ENCODE data around the gene HDAC5.
"Not testable (repeated sequence)": the region's sequence is repeated elsewhere in the genome, so short reads cannot be mapped to it uniquely, and the experiment has no call there.

HDAC5 gene

DNA sequence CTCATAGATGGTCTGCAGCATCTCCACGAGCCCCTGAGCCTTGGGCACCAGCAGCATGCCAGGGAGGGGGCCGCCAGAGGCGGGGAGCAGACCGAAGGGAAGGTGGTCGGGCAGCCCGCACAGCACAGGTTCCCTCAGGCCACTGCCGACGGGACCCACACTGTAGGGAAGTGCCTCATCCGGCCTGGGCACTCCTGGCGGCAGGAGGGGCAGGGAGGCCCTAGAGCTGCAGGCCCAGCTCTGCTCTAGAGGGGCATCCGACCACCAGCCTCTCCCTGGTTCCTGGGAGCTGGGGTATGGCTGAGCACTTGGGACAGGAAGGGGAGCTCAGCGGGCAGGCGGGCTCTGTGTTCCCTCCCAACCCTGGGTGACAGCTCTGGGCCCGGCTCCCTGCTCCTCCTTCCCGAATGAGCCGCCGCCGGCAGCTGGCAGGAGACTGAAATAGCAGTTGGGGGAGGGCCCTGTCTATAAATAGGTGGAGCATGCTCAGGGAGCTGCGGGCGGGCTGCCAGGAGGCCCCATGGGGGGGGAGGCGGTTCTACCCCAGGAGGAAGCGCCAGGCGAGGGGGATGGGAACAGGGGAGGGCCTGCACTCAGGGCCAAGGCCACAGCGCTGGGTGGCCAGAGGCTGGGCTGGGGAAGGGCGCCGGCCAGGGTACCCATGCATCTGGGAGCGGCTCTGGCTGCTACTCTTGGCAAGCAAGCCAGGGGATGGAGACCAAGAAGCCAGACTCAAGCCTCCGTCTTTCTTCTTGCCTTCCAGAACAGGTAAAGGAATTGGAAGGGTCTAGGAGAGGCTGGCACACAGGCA, 12.4 kb downstream of the HDAC5 start:
- DNase-seq: peak in 4 of 5 donors; percentile 25 to 36 (median 26)

DNA sequence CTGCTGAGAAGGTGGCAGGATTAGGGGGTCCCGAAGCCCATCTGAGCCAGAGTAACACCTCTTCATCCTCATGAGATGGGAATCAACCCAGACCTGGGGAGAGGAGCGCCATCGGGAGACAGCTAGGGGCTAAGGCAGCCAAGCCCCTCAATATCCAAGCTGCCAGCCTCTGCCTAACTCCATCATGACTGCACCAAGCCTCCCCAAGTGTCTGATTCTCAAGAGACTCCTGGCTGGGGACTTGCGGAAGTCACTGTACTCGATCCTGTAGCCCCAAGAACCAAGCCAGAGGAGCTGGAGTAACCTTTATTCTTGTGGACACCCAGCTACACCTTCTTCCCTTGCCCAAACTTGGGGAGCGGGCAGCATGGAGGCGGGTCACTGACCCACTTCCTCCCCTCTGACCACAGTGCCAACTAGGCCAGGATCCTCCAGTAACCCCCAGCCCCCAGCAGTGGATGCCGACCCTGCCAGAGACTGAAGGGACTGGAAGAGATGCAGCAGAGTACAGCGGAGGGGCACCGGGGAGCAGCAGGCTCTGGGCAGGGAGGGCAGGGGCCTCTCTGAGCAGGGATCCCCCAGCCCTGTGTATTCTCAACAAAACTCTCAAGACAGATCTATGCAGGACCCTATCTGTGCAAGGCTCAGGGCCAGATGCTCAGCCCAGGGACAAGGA, 13.3 kb downstream of the HDAC5 start:
- no peak for DNase-seq

DNA sequence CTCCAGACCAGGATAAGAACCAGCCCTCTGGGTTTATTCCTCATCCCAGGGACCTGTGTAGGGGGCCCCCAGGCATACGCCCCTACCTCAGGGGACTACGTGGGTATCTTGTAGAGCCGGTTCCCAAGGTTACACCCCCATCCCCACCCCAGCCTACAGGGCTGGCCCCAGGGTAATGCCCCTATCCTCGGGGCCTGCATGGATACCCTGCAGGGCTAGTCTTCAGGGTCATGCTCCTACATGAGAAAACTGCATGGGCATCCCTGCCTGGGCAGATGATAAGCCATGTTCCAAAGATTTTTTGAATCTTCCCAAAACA, 14.2 kb downstream of the HDAC5 start:
- no peak for DNase-seq

DNA sequence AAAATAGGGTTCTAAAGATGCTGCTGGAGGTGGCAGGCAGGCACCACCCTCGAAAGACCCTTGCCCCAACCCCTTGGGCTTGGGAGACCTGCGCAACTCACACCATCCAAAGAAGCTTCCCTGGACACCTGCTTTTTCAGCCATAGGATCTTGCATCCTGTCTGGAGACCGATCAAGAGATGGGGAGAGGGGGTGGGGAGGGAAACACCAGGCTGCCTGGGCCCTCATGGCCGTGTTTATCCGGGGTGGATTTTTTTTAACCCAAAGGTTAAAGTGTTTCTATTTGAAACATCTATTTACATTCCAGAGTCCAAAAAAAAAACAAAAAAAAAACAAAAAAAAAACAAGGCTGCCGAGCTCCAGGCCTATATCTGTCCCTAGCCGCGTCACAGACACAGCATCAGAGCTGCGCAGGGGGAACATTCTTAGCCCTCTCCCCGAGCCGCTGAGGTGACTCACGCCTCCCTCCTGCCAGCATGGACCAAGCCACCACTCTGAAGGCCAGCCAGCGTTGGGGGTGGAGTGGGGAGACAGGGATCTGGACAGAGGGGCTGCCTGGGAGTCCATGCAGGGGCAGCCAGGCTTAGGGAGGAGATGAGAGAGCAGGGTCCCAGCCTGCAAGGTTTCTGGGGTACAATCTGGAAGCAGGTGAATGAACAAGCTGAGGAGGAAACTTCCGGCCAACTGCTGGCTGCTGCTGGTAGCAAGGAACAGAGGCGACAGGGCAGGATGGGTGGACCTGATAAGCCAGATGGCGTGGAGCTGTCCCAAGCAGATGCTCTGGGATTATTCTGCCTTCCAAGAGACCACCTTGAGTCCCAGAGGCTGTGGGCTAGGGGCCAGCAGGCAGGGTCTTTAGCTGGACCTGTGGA, 14.8 kb downstream of the HDAC5 start:
- DNase-seq: no peak

DNA sequence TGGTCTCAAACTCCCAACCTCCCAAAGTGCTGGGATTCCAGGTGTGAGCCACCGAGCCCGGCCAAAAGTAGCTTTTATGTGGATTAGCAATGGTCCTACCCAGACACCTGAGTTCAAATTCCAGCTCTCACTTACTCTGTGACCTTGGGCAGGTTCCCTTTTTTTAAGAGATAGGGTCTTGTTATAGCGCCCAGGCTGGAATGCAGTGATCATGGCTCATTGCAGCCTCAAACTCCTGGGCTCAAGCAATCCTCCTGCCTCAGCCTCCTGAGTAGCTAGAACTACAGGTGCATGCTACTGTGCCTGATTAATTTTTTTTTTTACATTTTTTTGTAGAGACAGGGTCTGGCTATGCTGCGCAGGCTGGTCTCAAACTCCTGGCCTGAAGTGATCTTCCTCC, 16.6 kb downstream of the HDAC5 start:
- DNase-seq: no peak

DNA sequence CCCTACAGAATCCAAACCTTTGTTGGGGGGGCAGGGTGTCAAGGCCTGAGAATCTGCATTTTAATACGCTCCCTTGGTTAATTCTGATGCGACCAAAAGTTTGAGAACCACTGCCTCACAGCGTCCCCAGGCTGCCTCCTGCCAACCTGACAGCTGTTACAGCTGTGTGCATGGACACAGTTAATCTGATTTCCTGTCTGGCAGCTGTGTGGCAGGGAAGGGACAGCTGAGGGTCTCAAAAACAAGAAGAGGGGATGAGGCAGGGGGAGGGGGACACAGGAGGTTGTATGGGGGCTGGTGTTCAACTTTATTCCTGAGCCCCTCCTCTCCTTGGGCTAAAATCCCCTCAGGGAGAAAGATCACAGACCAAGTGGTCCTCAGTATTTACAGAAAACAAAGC, 17.5 kb downstream of the HDAC5 start:
- no peak for DNase-seq

DNA sequence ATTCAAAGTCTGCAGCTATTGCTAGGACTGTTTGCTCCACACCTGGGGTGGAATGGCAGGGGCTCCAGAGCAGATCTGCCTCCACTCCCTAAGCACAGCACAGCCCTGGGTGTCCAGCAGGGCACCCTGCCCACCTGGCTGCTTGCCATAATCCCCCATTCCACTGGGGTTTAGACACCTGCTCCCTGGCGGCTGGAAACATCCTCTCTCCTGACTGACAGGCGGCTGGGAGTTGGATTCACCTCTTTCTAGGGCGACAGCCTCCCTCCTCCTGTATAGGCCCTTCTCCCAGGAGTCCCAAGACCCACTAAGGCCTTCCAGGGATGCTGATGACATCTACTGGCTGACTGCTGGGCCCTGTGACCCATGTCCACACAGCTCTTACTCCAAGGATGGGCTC, 18.0 kb downstream of the HDAC5 start:
- DNase-seq: no peak

DNA sequence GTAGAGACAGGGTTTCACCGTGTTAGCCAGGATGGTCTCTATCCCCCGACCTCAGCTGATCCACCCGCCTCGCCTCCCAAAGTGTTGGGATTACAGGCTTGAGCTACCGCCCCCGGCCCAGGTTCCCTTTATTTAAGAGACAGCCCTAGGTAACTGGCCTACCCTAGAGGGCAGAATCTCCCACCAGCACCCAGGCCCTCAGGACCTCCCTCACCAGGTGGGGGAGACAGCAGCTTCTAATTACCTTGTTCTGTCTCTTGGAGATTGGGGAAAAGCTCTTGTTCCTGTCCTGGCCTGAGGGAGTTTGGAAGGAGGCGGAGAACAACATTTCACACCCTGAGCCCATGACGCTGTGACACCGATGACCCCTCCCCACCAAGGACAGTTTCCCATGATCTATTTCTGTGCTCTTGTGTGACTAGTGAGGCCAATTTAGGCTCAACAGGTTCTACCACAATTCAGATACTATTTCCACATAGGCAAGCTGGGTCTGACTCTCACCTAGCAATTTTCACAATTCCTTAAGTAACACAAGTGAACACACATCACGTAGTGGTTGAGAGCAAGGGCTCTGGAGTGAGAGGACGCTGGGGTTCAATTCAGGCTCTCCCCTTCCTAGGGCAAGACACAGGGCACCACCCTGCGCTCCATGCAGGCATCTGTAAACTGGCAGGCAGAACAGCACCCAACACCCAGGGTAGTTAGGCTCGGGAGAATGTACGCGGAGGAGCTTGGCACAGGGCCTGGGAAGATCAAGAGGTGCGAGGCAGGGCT, 20.4 kb downstream of the HDAC5 start:
- DNase-seq: no peak

DNA sequence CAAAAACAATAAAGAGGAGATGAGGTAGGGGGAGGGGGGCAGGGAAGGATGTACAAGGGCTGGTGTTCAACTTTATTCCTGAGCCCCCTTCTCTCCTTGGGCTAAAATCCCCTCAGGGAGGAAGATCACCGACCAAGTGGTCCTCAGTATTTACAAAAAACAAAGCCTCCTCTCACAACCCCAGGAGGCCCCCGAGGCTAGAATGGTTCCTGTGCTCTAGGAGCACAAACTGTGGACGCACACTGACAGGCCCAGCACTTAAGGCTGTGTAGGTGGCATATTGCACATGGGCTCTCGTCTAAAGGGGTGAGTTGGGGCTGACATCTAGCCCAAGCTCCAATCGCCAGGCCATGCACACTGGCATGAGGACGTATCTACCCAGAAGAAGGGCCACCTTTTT, 21.6 kb downstream of the HDAC5 start:
- DNase-seq: not testable (repeated sequence)

DNA sequence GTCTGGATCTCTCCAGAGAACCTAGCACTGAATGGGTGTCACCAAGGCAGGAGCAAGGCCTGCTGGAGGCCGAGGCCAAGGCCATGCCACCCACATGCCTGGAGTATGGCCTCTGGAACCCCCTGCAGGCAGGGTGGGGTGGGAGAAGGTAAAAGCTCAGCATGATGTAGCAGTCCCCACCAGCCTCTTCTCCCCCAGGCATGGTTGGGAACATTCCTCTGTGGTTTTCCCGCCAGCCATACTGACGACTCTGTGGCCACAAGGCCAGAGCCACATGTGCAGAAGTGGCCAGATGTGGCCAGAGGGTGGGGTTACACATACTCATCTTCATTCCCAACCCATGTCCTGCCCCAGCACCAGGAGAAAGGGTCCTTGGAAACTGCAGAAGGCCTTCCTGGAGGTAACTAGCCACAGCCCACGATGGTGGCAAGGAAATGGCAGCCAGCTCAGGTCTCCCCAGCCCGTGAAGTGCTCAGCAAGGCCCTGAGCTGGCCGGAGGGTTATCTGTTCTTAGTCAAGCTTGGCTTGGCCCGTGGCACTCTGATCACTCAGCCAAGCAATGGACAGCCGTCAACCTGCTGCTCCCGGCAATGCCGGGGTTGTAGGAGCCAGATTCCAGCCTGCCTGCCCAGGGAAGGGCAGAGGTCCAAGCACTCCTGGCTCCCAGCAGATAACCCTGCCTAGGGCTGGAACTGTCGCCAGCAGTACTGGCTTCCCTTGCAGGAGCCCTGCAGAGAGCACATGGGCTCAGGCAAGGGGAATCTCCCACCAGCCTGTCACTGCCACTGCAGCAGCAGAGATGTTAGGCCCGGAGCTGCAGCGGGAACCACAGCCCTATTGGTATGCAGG, 26.1 kb downstream of the HDAC5 start:
- no peak for DNase-seq

DNA sequence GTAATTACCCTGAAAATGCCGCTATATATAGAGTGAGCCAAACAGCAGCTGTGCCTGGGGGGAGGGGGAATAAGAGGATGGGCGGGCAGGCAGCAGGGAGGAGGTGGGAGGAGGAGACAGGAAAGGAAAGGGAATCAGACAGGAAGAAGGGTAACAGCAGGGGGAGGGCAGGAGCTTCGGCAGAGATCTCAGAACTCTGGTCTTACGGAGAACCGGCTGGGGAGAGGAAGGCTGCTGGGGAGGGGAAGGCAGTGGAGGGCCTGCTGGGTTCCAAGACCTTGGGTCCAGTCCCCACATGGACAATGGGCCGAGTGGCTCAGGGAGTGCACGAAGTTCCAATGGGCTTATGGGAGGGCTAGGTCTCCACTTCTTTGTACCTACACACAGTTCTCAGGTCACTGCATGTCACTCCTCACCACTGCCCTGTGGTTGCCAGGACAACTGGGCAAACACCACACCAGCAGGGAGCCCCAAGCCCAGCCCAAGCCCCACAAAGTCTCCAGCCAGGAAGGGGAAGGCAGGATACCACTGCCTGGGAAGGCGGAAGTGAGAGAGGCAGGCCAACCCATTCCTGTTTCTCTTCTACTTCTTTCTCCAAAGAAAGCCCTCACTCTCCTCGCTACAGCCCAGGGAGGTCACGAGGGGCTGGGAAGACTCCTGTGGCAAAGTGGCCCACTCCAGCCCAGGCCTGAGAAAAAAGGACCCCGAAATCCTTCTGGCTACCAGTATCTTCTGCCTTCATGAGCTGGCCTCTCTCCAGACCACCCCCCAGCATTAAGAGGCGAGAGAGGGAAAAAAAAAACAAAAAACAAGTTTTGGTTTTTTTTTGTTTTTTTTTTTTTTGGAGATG, 27.6 kb downstream of the HDAC5 start:
- no peak for DNase-seq

DNA sequence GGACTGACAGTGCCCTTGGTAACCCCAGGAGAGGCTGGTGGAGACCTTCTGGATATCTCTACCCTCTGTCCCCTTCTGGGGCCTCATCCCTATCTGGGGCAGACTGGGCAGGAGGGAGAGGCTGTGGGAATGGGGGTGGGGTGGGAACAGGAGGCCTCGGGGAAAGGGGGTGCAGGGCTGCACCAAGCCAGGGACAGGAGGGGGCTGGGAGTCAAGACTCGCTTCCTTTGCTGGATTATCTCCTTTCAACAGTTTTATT, 28.1 kb downstream of the HDAC5 start:
- DNase-seq: no peak

DNA sequence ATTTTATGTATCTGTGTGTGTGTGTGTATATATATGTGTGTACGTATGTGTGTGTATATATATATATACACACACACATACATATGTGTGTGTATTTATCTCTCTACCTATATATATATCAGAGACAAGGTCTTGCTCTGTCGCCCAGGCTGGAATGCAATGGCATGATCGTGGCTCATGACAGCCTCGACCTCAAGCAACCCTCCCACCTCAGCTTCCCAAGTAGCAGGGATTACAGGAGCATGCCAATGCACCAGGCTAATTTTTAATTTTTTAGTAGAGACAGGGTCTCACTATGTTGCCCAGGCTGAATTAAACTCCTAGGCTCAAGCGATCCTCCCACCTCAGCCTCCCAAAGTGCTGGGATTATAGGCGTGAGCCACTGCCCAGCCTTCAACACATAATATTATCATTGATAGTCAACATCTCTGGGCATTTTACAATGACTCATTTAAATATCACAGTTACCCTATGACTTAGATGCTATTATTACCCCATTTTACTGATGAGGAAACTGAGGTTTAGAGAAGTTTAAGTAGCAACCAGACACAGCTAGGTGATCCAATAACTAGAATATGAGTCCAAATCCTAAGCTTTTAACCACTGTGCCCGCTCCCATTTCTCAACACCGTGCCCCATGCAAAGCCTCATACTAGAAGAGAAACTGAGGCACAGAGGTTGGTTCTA, 28.6 kb downstream of the HDAC5 start:
- no peak for DNase-seq

DNA sequence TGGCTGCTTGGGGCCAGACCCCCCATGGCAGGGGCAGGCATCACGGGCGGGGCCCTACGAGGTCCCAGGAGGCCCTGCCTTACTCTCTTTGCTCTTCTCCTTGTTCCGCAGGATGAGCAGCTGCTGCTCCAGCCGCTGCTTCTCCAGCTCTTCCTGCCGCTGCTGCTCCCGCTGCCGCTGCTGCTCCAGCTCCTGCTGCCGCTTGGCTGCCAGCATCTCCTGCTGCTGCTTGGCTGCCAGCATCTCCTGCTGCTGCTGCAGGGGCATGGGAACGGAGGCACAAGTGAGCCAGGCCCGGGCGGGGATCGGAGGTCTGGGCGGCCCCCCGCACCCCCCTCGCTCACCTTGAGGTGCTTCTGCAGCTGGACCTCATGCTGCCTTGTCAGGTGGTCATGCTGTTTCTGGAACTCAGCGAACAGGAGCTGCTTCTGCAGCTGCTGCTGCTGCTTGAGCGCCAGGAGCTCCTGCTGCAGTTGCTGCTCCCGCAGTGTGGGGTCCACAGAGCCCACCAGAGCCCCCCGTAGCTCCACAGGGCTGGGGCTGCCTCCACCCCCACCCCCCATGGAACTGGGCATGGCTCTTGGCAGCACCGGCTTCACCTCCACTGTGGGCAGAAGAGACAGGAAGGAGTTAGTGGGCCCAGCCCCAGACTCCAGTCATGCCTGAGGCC, 30.1 kb downstream of the HDAC5 start:
- DNase-seq: no peak

DNA sequence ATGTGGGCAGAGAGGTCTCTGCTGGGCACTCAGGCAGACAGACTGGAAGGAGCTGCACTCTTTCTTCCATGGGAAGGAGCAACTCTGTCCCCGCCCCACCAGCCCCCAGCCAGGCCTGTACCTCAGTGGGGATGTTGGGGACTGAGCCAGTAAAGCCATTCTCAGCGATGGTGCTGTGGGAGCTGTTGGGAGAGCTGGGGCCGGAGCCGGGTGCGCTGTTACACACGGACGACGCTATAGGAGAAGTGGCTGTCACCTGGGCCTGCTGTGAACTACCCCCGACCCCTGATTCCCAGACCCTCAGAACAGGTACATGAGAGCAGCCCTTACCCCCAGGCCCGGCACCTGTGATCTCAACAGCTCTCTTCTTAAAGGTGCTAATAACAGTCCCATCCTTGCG, 31.4 kb downstream of the HDAC5 start:
- no peak for DNase-seq

DNA sequence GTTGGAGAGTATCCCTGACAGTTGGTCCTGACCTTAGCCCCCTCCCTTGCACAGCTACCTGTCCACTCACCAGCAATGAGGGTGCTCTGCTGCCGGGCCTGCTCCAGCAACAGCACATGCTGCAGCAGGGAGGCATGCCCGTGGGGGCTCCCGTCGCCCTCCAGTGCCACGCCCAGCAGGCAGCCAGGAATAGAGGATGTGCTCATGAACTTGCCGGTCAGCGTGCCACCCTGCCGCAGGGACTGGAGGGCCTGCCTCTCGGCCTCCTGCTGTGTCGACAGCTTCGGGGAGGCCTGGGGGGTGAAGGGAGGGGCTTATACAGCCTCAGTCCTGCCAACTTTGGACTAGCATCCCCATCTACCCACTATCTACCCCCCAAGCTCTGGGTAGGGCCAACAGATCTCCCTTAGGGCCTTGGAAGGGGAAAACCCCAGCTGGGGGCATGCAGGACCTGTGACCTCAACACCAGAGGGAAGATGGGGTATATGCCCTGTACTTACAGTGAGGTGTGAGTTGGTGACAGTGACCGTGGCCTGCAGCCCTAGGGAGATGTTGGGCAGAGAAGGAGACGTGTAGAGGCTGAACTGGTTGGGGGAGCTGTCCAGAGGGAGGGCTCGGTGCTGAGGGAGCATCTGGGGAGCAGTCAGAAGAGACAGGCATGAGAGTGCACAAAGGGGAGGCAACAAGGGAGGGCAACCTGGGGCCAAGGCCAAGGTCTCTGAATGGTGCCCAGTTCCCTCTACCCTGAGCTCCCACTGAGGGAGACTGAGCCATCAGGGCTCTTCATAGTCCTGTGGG, 32.0 kb downstream of the HDAC5 start:
- DNase-seq: no peak

DNA sequence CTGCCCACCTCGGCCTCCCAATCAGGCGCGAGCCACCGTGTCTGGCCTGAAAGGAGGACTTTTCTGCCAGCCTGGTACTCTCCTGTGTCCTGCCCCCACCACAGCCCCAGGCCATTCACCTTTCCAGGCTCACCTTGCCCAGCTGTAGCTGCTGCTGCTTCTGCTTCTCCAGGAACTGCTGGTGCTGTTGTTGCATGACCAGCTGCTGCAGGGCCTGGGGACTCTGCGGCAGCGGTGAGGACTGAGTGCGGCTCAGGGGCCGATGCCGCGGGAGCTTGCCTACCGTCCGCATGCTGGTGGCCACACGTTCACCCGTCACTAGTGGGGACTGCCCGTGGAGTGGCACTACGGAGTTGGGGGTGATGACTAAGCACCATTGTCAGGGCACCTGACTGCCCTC, 35.2 kb downstream of the HDAC5 start:
- no peak for DNase-seq

DNA sequence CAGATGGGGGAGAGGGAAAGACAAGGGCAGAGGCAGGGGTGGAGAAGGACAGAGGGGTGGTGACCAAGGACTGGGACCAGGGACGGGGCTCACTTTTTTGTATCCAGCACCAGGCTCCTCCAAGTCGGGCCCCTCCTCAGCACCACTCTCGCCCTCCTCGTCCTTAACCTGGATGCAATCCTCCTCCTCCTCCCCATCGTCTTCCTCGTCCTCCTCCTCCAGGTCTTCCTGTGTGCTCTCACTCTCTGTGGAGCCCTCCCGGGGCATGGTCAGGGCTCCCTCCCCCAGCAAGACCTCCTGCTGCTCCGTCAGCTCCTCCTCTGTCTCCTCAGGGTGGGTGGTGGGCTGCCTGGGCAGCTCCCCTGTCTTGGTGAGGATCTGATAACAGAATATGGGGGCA, 36.1 kb downstream of the HDAC5 start:
- no peak for DNase-seq
